HCT116 (cell line): ENCODE measurements around the gene RNASEH2B. TPM values are rescaled to one million over a fixed set of nuclear protein-coding genes. Genes with fewer than 3 reads are reported as not detected.

Experiments used
- ATAC-seq: fragments of 200-7000 bp; cut with Tn5 transposase; 2 replicates; pipeline ENCODE4 v1.9.1; 2020; ENCODE audit warnings: mild to moderate bottlenecking, moderate library complexity
- BruUV-seq: library from RNA; stranded (reverse); fragments of 400-500 nt; replicated peaks from 2 replicates; lab custom pipeline; 2021; lab: Mats Ljungman, UMichigan
- CTCF ChIA-PET: fragments of 300-600 bp; sonication (Branson Sonifier 250); formaldehyde crosslinking; loops from one replicate; lab custom pipeline; 2021; ENCODE audit warnings: antibody characterized with exemption; lab: Charles Lee
- POLR2A ChIA-PET: fragments of 300-600, 350-600 bp; sonication (Branson Sonifier 250); formaldehyde crosslinking; loops from one replicate; lab custom pipeline; 2021; ENCODE audit warnings: antibody characterized with exemption; lab: Charles Lee
- RAD21 ChIA-PET, 2 experiments: fragments of 300-600 bp; sonication (Branson Sonifier 250); formaldehyde crosslinking; loops; one replicate each; lab custom pipeline; 2023; ENCODE audit warnings: low total read pairs in 2 of 2; ENCODE audit not compliant: uncharacterized antibody in 2 of 2, unreplicated experiment in 2 of 2, low non-redundant PET in 1 of 2; lab: Charles Lee
- DNase-seq: peaks from one replicate; pipeline ENCODE4 v3.0.0-alpha.2; 2010; ENCODE audit warnings: low read depth, low spot score
- H2AFZ ChIP-seq: fragments of 200-600 bp; shearing (Covaris generic), sonication (generic); 2 replicates; pipeline ENCODE4 v1.6.1; 2017; ENCODE audit warnings: low read depth, mixed run types, mixed read lengths, antibody characterized with exemption, low read length; ENCODE audit not compliant: poor library complexity, severe bottlenecking
- H3K27ac ChIP-seq: 2 replicates; pipeline ENCODE4 v1.5.1; 2012; ENCODE audit warnings: low read depth, low read length
- H3K27me3 ChIP-seq: fragments of 200-600 bp; sonication (generic); 2 replicates; pipeline ENCODE4 v1.6.1; 2016; ENCODE audit warnings: mixed run types, low read length, mixed read lengths; ENCODE audit not compliant: insufficient read depth
- H3K36me3 ChIP-seq, 2 experiments: fragments of 200-500 bp in 1 of 2; fragments of 200-600 bp in 1 of 2; sonication (Bioruptor generic) in 1 of 2; sonication (generic) in 1 of 2; 2 replicates each; pipeline versions ENCODE4 v1.5.1 to v1.6.1; 2014 to 2016; ENCODE audit warnings: low read length in 2 of 2, inconsistent platforms in 1 of 2, mixed read lengths in 1 of 2, mixed run types in 1 of 2; ENCODE audit not compliant: insufficient read depth in 2 of 2, control insufficient read depth in 1 of 2
- H3K4me1 ChIP-seq, 2 experiments: fragments of 200-600 bp in 1 of 2; sonication (generic) in 1 of 2; 2 replicates each; pipeline versions ENCODE4 v1.5.1 to v1.6.1; 2012 to 2017; ENCODE audit warnings: low read length in 2 of 2, inconsistent platforms in 1 of 2, mild to moderate bottlenecking in 1 of 2, mixed read lengths in 1 of 2, mixed run types in 1 of 2, moderate library complexity in 1 of 2; ENCODE audit not compliant: insufficient read depth in 2 of 2, control insufficient read depth in 1 of 2
- H3K4me2 ChIP-seq: fragments of 200-600 bp; sonication (generic); 2 replicates; pipeline ENCODE4 v1.6.1; 2017; ENCODE audit warnings: mixed run types, low read length, mixed read lengths
- H3K4me3 ChIP-seq, 2 experiments: fragments of 200-600 bp in 1 of 2; sonication (generic) in 1 of 2; replicated peaks in 1 of 2; 2 replicates each; pipeline ENCODE4 v1.5.1; 2011 to 2016; ENCODE audit warnings: low read length in 2 of 2, control low read depth in 1 of 2, low read depth in 1 of 2, mild to moderate bottlenecking in 1 of 2, mixed read lengths in 1 of 2, mixed run types in 1 of 2
- H3K79me2 ChIP-seq: fragments of 200-600 bp; sonication (generic); 2 replicates; pipeline ENCODE4 v1.6.1; 2017; ENCODE audit warnings: mild to moderate bottlenecking, mixed run types, low read length, moderate library complexity, mixed read lengths; ENCODE audit not compliant: insufficient read depth
- H3K9ac ChIP-seq: fragments of 200-600 bp; sonication (generic); 2 replicates; pipeline ENCODE4 v1.6.1; 2016; ENCODE audit warnings: low read length, mixed read lengths
- H3K9me2 ChIP-seq: fragments of 200-600 bp; sonication (generic), shearing (Covaris generic); 2 replicates; pipeline ENCODE4 v1.6.1; 2017; ENCODE audit warnings: mixed run types, mild to moderate bottlenecking, moderate library complexity; ENCODE audit not compliant: insufficient read depth
- H3K9me3 ChIP-seq, 2 experiments: fragments of 200-500 bp in 1 of 2; fragments of 200-600 bp in 1 of 2; sonication (Bioruptor generic) in 1 of 2; sonication (generic) in 1 of 2; 2 replicates each; pipeline ENCODE4 v1.6.1; 2014 to 2017; ENCODE audit warnings: low read length in 2 of 2, mixed read lengths in 2 of 2, inconsistent platforms in 1 of 2, low read depth in 1 of 2, mild to moderate bottlenecking in 1 of 2, mixed run types in 1 of 2, moderate library complexity in 1 of 2; ENCODE audit not compliant: control insufficient read depth in 1 of 2, insufficient read depth in 1 of 2
- H4K20me1 ChIP-seq: fragments of 200-600 bp; sonication (generic), shearing (Covaris generic); 2 replicates; pipeline ENCODE4 v1.6.1; 2017; ENCODE audit warnings: mixed run types, mild to moderate bottlenecking, moderate library complexity; ENCODE audit not compliant: insufficient read depth
- CBX3 ChIP-seq: IDR thresholded peaks from 2 replicates; pipeline ENCODE4 v1.6.1; 2012; ENCODE audit warnings: low read depth
- CEBPB ChIP-seq: IDR thresholded peaks from 2 replicates; pipeline ENCODE4 v1.6.1; 2012; ENCODE audit warnings: low read depth
- ELF1 ChIP-seq: IDR thresholded peaks from 2 replicates; pipeline ENCODE4 v1.6.1; 2012; ENCODE audit warnings: low read depth, borderline replicate concordance
- JUND ChIP-seq: IDR thresholded peaks from 2 replicates; pipeline ENCODE4 v1.6.1; 2012
- POLR2A ChIP-seq: IDR thresholded peaks from 2 replicates; pipeline ENCODE4 v1.7.0; 2011; ENCODE audit warnings: borderline replicate concordance; ENCODE audit not compliant: insufficient read depth, insufficient read length; ENCODE audit errors: extremely low read depth
- POLR2AphosphoS5 ChIP-seq: IDR thresholded peaks from 2 replicates; pipeline ENCODE4 v1.6.1; 2011; ENCODE audit warnings: mild to moderate bottlenecking, low read depth, low read length, moderate library complexity
- RAD21 ChIP-seq: IDR thresholded peaks from 2 replicates; pipeline ENCODE4 v1.6.1; 2012; ENCODE audit warnings: low read depth, mild to moderate bottlenecking
- REST ChIP-seq: IDR thresholded peaks from 2 replicates; pipeline ENCODE4 v1.6.1; 2012; ENCODE audit warnings: low read depth
- SIN3A ChIP-seq: IDR thresholded peaks from 2 replicates; pipeline ENCODE4 v1.6.1; 2012; ENCODE audit warnings: low read depth
- SP1 ChIP-seq: IDR thresholded peaks from 2 replicates; pipeline ENCODE4 v1.6.1; 2012; ENCODE audit warnings: low read depth
- SRF ChIP-seq: IDR thresholded peaks from 2 replicates; pipeline ENCODE4 v1.6.1; 2012; ENCODE audit warnings: low read depth
- TCF7L2 ChIP-seq: IDR thresholded peaks from 2 replicates; pipeline ENCODE4 v1.7.0; 2011; ENCODE audit warnings: borderline replicate concordance, inconsistent platforms; ENCODE audit not compliant: insufficient read depth, insufficient read length; ENCODE audit errors: extremely low read depth
- YY1 ChIP-seq: IDR thresholded peaks from 2 replicates; pipeline ENCODE4 v1.6.1; 2011; ENCODE audit warnings: low read length, low read depth, moderate library complexity, mild to moderate bottlenecking; ENCODE audit not compliant: insufficient replicate concordance; ENCODE audit errors: extremely low read depth
- ZBTB33 ChIP-seq: IDR thresholded peaks from 2 replicates; pipeline ENCODE4 v1.6.1; 2011; ENCODE audit warnings: mild to moderate bottlenecking, low read length, moderate library complexity; ENCODE audit not compliant: insufficient replicate concordance; ENCODE audit errors: extremely low read depth
- ZFX ChIP-seq: fragments of 450-650 bp; IDR thresholded peaks from 2 replicates; pipeline ENCODE4 v1.6.1; 2017
- ZNF274 ChIP-seq: fragments of 200-500 bp; sonication (Bioruptor generic); IDR thresholded peaks from 2 replicates; pipeline ENCODE4 v1.6.1; 2014; ENCODE audit warnings: mild to moderate bottlenecking, low read depth, low read length, inconsistent platforms
- intact Hi-C: fragments of 100-400 bp; cut with micrococcal nuclease; formaldehyde crosslinking; loops from 2 replicates; pipeline ENCODE4 v1.10.0; 2022
- total RNA-seq: library from RNA; stranded (reverse); gene quantifications from one replicate; pipeline ENCODE4 v1.2.1, GENCODE V29; 2021; ENCODE audit not compliant: unreplicated experiment
- TF ChIP-seq, protein P1 (sequence below): IDR thresholded peaks from 2 replicates; pipeline ENCODE4 v1.6.1; 2012
- TF ChIP-seq, protein P2 (sequence below), 3 experiments: fragments of 200-600 bp in 1 of 3; sonication (generic) in 1 of 3; IDR thresholded peaks in 2 of 3; conservative IDR thresholded peaks in 1 of 3; 2 replicates each; pipeline ENCODE4 v1.5.1; 2012 to 2017; ENCODE audit warnings: low read depth in 2 of 3, low read length in 2 of 3, antibody characterized with exemption in 1 of 3, borderline replicate concordance in 1 of 3, control low read depth in 1 of 3, mild to moderate bottlenecking in 1 of 3, mixed read lengths in 1 of 3, mixed run types in 1 of 3, moderate library complexity in 1 of 3; ENCODE audit not compliant: insufficient read depth in 1 of 3

The RNASEH2B gene
- total RNA-seq, 1 experiment from 2014 or later, result 41.3 TPM

GRCh38 chr13:50941146-50941545 is 31.6 kb downstream of the RNASEH2B start:
- ATAC-seq (no peak), DNase-seq (no peak)
- Histone ChIP-seq H4K20me1 (no peaks in the 10 kb centered on the region), H3K4me2 (no peak overlapping the region), H3K9me3 (no peaks in the 10 kb centered on the region), H3K4me1 (no peaks in the 10 kb centered on the region), H3K27ac (no peak overlapping the region), H3K79me2 (no peaks in the 10 kb centered on the region), H2AFZ (no peak overlapping the region), H3K9ac (no peak overlapping the region), H3K4me3 (no peak overlapping the region), H3K36me3 (no peaks in the 10 kb centered on the region), H3K9me2 (no peaks in the 10 kb centered on the region), H3K27me3 (no peaks in the 10 kb centered on the region)
- POLR2A ChIA-PET, result no interaction called here
- intact Hi-C loops, result no loop called here
- BruUV-seq, result no TSS peak
- RAD21 ChIA-PET, result no interaction called here
- CTCF ChIA-PET, result no interaction called here
- no peak for TF ChIP-seq ZFX
- no peak for TF ChIP-seq ZNF274
- TF ChIP-seq SP1, result no peak
- no peak for TF ChIP-seq JUND
- TF ChIP-seq RAD21, result no peak
- TF ChIP-seq SIN3A, result no peak
- TF ChIP-seq REST, result no peak
- TF ChIP-seq ELF1, result no peak
- no peak for TF ChIP-seq ZBTB33
- TF ChIP-seq, protein P1, sequence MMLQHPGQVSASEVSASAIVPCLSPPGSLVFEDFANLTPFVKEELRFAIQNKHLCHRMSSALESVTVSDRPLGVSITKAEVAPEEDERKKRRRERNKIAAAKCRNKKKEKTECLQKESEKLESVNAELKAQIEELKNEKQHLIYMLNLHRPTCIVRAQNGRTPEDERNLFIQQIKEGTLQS, result no peak
- no peak for TF ChIP-seq CBX3
- no peak for TF ChIP-seq POLR2AphosphoS5
- no peak for TF ChIP-seq SRF
- TF ChIP-seq POLR2A, result no peak
- no peak for TF ChIP-seq TCF7L2
- TF ChIP-seq YY1, result no peak
- TF ChIP-seq, protein P2, sequence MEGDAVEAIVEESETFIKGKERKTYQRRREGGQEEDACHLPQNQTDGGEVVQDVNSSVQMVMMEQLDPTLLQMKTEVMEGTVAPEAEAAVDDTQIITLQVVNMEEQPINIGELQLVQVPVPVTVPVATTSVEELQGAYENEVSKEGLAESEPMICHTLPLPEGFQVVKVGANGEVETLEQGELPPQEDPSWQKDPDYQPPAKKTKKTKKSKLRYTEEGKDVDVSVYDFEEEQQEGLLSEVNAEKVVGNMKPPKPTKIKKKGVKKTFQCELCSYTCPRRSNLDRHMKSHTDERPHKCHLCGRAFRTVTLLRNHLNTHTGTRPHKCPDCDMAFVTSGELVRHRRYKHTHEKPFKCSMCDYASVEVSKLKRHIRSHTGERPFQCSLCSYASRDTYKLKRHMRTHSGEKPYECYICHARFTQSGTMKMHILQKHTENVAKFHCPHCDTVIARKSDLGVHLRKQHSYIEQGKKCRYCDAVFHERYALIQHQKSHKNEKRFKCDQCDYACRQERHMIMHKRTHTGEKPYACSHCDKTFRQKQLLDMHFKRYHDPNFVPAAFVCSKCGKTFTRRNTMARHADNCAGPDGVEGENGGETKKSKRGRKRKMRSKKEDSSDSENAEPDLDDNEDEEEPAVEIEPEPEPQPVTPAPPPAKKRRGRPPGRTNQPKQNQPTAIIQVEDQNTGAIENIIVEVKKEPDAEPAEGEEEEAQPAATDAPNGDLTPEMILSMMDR (IDR thresholded peaks at IDR 0.05 in 2 of 3, conservative IDR thresholded peaks at IDR 0.05 in 1 of 3; ENCODE audit: borderline replicate concordance in 1 of 3, insufficient read depth in 1 of 3, low read depth in 2 of 3, low read length in 2 of 3), result no peak
- TF ChIP-seq CEBPB, result no peak
